CD4-positive, alpha-beta T cell (primary cell): Measurements from ENCODE around the gene MLLT10. TPM values are rescaled to one million over a fixed set of nuclear protein-coding genes. Genes with fewer than 3 reads are reported as not detected.

ENCODE experiments used
- ATAC-seq: fragments of 200-7000 bp; cut with Tn5 transposase; one replicate; pipeline ENCODE4 v1.10.0; 2022; ENCODE audit warnings: mild to moderate bottlenecking; ENCODE audit not compliant: poor library complexity
- CTCF ChIA-PET: fragments of 350-600 bp; sonication (Branson Sonifier 250); formaldehyde crosslinking; loops from one replicate; lab custom pipeline; 2021; ENCODE audit warnings: antibody characterized with exemption, inconsistent platforms; lab: Charles Lee
- POLR2A ChIA-PET: fragments of 350-600 bp; sonication (Branson Sonifier 250); formaldehyde crosslinking; loops from one replicate; lab custom pipeline; 2021; ENCODE audit warnings: antibody characterized with exemption, inconsistent platforms; lab: Charles Lee
- DNase-seq, 14 experiments: peaks; one replicate each; pipeline ENCODE4 v3.0.0-alpha.2; 2013 to 2020; ENCODE audit warnings: mixed read lengths in 2 of 14
- H3K27ac ChIP-seq, 2 donors: one replicate each; pipeline versions ENCODE4 v1.5.1 to v1.7.0; 2013; ENCODE audit warnings: low read length in 2 of 2, low read depth in 1 of 2, mild to moderate bottlenecking in 1 of 2
- H3K27me3 ChIP-seq, 2 experiments: 1 replicate in 1 of 2; 2 replicates in 1 of 2; pipeline versions ENCODE4 v1.6.1 to v1.7.0; 2013; ENCODE audit warnings: low read length in 2 of 2, control low read depth in 1 of 2, mild to moderate bottlenecking in 1 of 2, moderate library complexity in 1 of 2; ENCODE audit not compliant: insufficient read depth in 2 of 2, control insufficient read depth in 1 of 2
- H3K36me3 ChIP-seq: one replicate; pipeline ENCODE4 v1.6.1; 2013; ENCODE audit warnings: low read length, control low read depth; ENCODE audit not compliant: insufficient read depth
- H3K4me1 ChIP-seq: one replicate; pipeline ENCODE4 v1.6.1; 2013; ENCODE audit warnings: low read length, control low read depth; ENCODE audit not compliant: insufficient read depth
- H3K4me3 ChIP-seq: one replicate; pipeline ENCODE4 v1.5.1; 2013; ENCODE audit warnings: mild to moderate bottlenecking, low read length, moderate library complexity
- H3K9me3 ChIP-seq, 2 experiments: 1 replicate in 1 of 2; 2 replicates in 1 of 2; pipeline versions ENCODE4 v1.6.1 to v1.7.0; 2013; ENCODE audit warnings: low read length in 2 of 2, mild to moderate bottlenecking in 2 of 2, control low read depth in 1 of 2, moderate library complexity in 1 of 2; ENCODE audit not compliant: control insufficient read depth in 1 of 2, insufficient read depth in 1 of 2
- H3K27ac Mint-ChIP-seq: one replicate; pipeline ENCODE4 v1.8.0; 2020; ENCODE audit warnings: mixed read lengths
- H3K27me3 Mint-ChIP-seq: one replicate; pipeline ENCODE4 v1.8.0; 2021; ENCODE audit warnings: mixed read lengths
- H3K36me3 Mint-ChIP-seq: one replicate; pipeline ENCODE4 v1.8.0; 2021; ENCODE audit warnings: low read depth, mixed read lengths
- H3K4me1 Mint-ChIP-seq: one replicate; pipeline ENCODE4 v1.8.0; 2021; ENCODE audit warnings: low read depth, mixed read lengths
- H3K4me3 Mint-ChIP-seq: one replicate; pipeline ENCODE4 v1.8.0; 2020; ENCODE audit warnings: mild to moderate bottlenecking, mixed read lengths
- H3K9me3 Mint-ChIP-seq: one replicate; pipeline ENCODE4 v1.8.0; 2020; ENCODE audit warnings: mixed read lengths
- CTCF ChIP-seq: fragments of 200-600 bp; IDR thresholded peaks from one replicate; pipeline ENCODE4 v1.8.0; 2022; ENCODE audit warnings: antibody characterized with exemption, mild to moderate bottlenecking
- intact Hi-C, 2 experiments: fragments of 100-400 bp; cut with DNase I in 1 of 2; cut with micrococcal nuclease in 1 of 2; formaldehyde crosslinking; loops; one replicate each; pipeline versions ENCODE4 v1.15.1 to v1.9.0; 2023 to 2025; cut with DNase I, micrococcal nuclease
- total RNA-seq, 174 experiments: library from RNA in 2 of 174; stranded (reverse) in 2 of 174; gene quantifications; one replicate each; pipeline ENCODE4 v1.2.3 and lab custom pipeline; 2021 to 2026

Gene MLLT10
- total RNA-seq, 2 experiments from 2014 or later: 46.0 to 64.1 TPM

DNA sequence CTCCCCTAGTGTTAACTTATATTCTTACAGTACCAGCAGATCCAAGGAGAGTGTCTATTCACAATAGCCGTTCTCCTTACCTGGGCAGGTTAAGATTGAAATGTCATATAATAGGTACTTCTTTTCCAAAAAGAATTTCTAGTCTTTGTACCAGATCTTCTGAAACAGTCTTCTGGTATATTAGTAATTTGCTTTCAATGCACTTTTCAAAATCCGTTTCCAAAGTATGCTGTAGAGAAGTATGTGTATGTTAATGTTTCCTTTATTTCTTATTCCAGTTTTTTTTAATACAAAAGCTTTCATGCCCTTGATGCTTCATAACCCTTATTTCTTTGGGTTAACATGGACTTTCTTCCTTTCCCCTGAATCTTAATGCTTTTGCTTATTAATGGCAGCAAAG lies 188.2 kb downstream of the MLLT10 start:
- Mint-ChIP-seq H3K4me3 (no peak overlapping the region), H3K27me3 (no peaks in the 10 kb centered on the region), H3K9me3 (no peaks in the 10 kb centered on the region), H3K36me3 (peaks cover 54% of the 10 kb centered on the region), H3K27ac (no peak overlapping the region), H3K4me1 (peaks cover 33% of the 10 kb centered on the region)
- H3K9me3 ChIP-seq: no peaks in the 10 kb centered on the region
- no peak overlapping the region for H3K4me3 ChIP-seq
- intact Hi-C loops: loop anchor here in 1 of 2 experiments (10.0 kb wide), 1 partner anchor 233 kb away; no protein-coding TSS in a partner anchor
- H3K4me1 ChIP-seq: peaks cover 3% of the 10 kb centered on the region
- CTCF ChIA-PET: no interaction called here
- no peak for TF ChIP-seq CTCF
- H3K36me3 ChIP-seq: peaks cover 7% of the 10 kb centered on the region
- DNase-seq (no peak), ATAC-seq (no peak)
- H3K27ac ChIP-seq: no peak overlapping the region
- POLR2A ChIA-PET: no interaction called here
- no peaks in the 10 kb centered on the region for H3K27me3 ChIP-seq

DNA sequence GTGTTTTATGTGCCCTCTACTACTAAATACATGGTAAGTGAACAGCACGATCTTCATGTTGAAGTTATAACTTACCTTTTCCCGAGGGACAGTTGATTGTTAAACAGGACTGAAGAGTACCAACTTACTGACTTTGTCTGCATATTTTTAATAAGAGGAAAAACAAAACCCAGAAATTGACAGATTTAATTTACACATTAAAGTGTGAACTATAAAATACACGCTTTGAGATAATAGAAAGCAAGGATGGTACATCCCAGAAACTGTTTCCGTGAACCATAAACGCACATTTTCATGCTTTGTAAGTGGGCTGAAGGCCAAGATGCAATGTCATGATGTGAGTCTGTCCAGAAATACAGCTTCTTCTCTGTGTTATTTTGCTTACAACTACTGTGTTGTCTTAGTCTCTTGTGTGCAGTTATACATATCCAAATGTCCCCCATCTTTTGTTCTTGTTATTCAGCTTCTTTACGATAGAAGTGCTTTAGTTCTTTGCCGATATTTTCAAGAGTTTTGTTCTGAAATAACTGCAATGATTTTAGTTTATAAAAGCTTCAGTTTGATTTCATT lies 190.1 kb downstream of the MLLT10 start:
- Mint-ChIP-seq H3K9me3 (no peaks in the 10 kb centered on the region), H3K36me3 (peaks cover 56% of the 10 kb centered on the region), H3K27ac (peak overlapping the region; percentile 62), H3K4me3 (no peak overlapping the region), H3K4me1 (peaks cover 48% of the 10 kb centered on the region), H3K27me3 (no peaks in the 10 kb centered on the region)
- H3K36me3 ChIP-seq: peaks cover 7% of the 10 kb centered on the region
- intact Hi-C loops: loop anchor here in 1 of 2 experiments (10.0 kb wide), 1 partner anchor 231 kb away; no protein-coding TSS in a partner anchor
- POLR2A ChIA-PET: interaction anchor here (0.9 to 1.7 kb wide), 6 partner anchors 11 to 227 kb away, joined by 3 to 6 read pairs (median 4); no protein-coding TSS in a partner anchor
- H3K27me3 ChIP-seq: no peaks in the 10 kb centered on the region
- H3K27ac ChIP-seq: no peak overlapping the region
- ATAC-seq (no peak), DNase-seq (no peak)
- H3K4me1 ChIP-seq: peaks cover 8% of the 10 kb centered on the region
- CTCF ChIA-PET: interaction anchor here (0.8 to 1.0 kb wide), 3 partner anchors 11 to 228 kb away, joined by 3 to 4 read pairs (median 3); no protein-coding TSS in a partner anchor
- no peak for TF ChIP-seq CTCF
- H3K9me3 ChIP-seq: no peaks in the 10 kb centered on the region
- no peak overlapping the region for H3K4me3 ChIP-seq

DNA sequence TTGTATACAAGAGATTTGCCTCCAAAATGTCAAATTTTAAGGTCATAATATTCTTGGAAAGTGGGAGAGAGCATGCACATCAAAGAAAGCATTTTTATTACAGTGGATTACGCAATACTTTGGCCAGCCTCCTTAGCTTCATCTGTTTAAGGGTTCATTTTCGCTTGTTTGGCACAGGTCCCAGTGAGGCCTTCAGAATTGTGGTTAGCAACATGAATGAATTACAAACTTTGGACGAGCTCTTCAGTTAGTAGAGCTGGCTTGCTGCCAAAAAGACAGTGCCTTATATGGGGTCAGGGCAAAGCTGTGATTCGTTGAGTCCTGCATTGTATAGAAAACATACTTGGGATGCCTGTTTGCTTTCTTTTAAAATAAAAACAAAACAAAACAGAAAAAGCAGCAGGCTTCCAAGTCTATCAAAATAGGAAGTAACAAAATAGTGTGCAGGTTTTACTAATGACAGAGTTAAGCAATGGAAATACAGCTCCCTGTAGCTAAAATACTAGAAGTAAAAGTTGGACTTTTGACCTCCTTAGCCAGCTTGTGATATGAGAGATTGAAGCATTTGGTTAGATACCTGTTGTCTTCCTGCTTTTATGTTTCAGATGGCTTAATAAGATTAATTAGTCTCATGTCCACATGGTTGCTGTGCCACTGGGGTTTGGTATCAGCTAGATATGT lies 190.8 kb downstream of the MLLT10 start:
- ChIA-PET POLR2A (interaction anchor here (0.9 to 1.7 kb wide), 5 partner anchors 11 to 228 kb away, joined by 3 to 6 read pairs (median 4); no protein-coding TSS in a partner anchor), CTCF (interaction anchor here (1.0 kb wide), 2 partner anchors 10 to 229 kb away, joined by 3 read pairs; no protein-coding TSS in a partner anchor)
- DNase-seq: peak in 13 of 14 experiments; percentile 28 to 77 (median 53)
- Mint-ChIP-seq H3K27ac (peak overlapping the region; percentile 62), H3K36me3 (peaks cover 56% of the 10 kb centered on the region), H3K4me1 (peaks cover 52% of the 10 kb centered on the region), H3K9me3 (no peaks in the 10 kb centered on the region), H3K4me3 (no peak overlapping the region), H3K27me3 (no peaks in the 10 kb centered on the region)
- peaks cover 7% of the 10 kb centered on the region for H3K36me3 ChIP-seq
- H3K27ac ChIP-seq: no peak overlapping the region
- H3K4me1 ChIP-seq: peaks cover 8% of the 10 kb centered on the region
- no peaks in the 10 kb centered on the region for H3K27me3 ChIP-seq
- peak; percentile 59 for ATAC-seq
- no peak for TF ChIP-seq CTCF
- intact Hi-C loops: loop anchor here in 1 of 2 experiments (10.0 kb wide), 1 partner anchor 230 kb away; no protein-coding TSS in a partner anchor
- H3K4me3 ChIP-seq: no peak overlapping the region
- no peaks in the 10 kb centered on the region for H3K9me3 ChIP-seq
